Measurements from ENCODE around the gene IL22RA2. TPM values are rescaled to one million over a fixed set of nuclear protein-coding genes. Genes with fewer than 3 reads are reported as not detected.

IL22RA2 gene
- total and polyA plus RNA-seq, 7 experiments from 2014 or later: not detected

- peaks cover 0 to 9% (median 0%) of the 10 kb centered on the region in 7 donors for H3K4me1 Mint-ChIP-seq
- ChIA-PET POLR2A (no interaction called here), CTCF (no interaction called here)
- no peak overlapping the region for H3K27ac ChIP-seq (ENCODE audit: low read depth, low read length)
- intact Hi-C loops (cut with micrococcal nuclease): no loop called here
- peaks cover 0 to 19% (median under 1%) of the 10 kb centered on the region in 5 donors for H3K27me3 Mint-ChIP-seq
- no peaks in the 10 kb centered on the region for H3K36me3 ChIP-seq (ENCODE audit: control insufficient read depth in 2 of 3, insufficient read depth in 3 of 3, low read length in 3 of 3)
- H3K4me3 ChIP-seq (ENCODE audit: low read length): no peak overlapping the region
- no peak for DNase-seq
- no peak overlapping the region for H3K27ac Mint-ChIP-seq
- ATAC-seq: no peak
- no peak overlapping the region for H3K4me3 Mint-ChIP-seq
- no peaks in the 10 kb centered on the region for H3K4me1 ChIP-seq (ENCODE audit: control insufficient read depth in 2 of 2, insufficient read depth in 2 of 2, low read length in 2 of 2)
- peaks cover 0 to 28% (median 7%) of the 10 kb centered on the region in 11 donors for H3K9me3 Mint-ChIP-seq
- peaks cover 0 to 13% (median 0%) of the 10 kb centered on the region in 5 donors for H3K36me3 Mint-ChIP-seq
- H3K9me3 ChIP-seq (ENCODE audit: control insufficient read depth in 2 of 3, low read length in 3 of 3): peaks cover 0 to 4% (median 0%) of the 10 kb centered on the region in 3 experiments
- no peaks in the 10 kb centered on the region for H3K27me3 ChIP-seq (ENCODE audit: control insufficient read depth in 2 of 2, insufficient read depth in 2 of 2, low read length in 2 of 2)
Measured at GRCh38 chr6:137123078-137123477, 50.4 kb downstream of the IL22RA2 start.

GRCh38 chr6:137122612-137123011 lies 50.8 kb downstream of the IL22RA2 start:
- H3K4me1 Mint-ChIP-seq: peaks cover 0 to 9% (median 0%) of the 10 kb centered on the region in 7 donors
- peaks cover 0 to 33% (median 10%) of the 10 kb centered on the region in 11 donors for H3K9me3 Mint-ChIP-seq
- no peak overlapping the region for H3K4me3 Mint-ChIP-seq
- H3K27me3 ChIP-seq (ENCODE audit: control insufficient read depth in 2 of 2, insufficient read depth in 2 of 2, low read length in 2 of 2): no peaks in the 10 kb centered on the region
- no peak overlapping the region for H3K27ac ChIP-seq (ENCODE audit: low read depth, low read length)
- H3K36me3 Mint-ChIP-seq: peaks cover 0 to 13% (median 0%) of the 10 kb centered on the region in 5 donors
- peaks cover 0 to 15% (median 4%) of the 10 kb centered on the region in 5 donors for H3K27me3 Mint-ChIP-seq
- no peak overlapping the region for H3K4me3 ChIP-seq (ENCODE audit: low read length)
- no peaks in the 10 kb centered on the region for H3K4me1 ChIP-seq (ENCODE audit: control insufficient read depth in 2 of 2, insufficient read depth in 2 of 2, low read length in 2 of 2)
- no peak for DNase-seq
- H3K36me3 ChIP-seq (ENCODE audit: control insufficient read depth in 2 of 3, insufficient read depth in 3 of 3, low read length in 3 of 3): no peaks in the 10 kb centered on the region
- ATAC-seq: no peak
- ChIA-PET POLR2A (no interaction called here), CTCF (no interaction called here)
- peaks cover 0 to 4% (median 0%) of the 10 kb centered on the region in 3 experiments for H3K9me3 ChIP-seq (ENCODE audit: control insufficient read depth in 2 of 3, low read length in 3 of 3)
- no peak overlapping the region for H3K27ac Mint-ChIP-seq
- intact Hi-C loops (cut with micrococcal nuclease): no loop called here

GRCh38 chr6:137121401-137121997 lies 51.9 kb downstream of the IL22RA2 start:
- peaks cover 0 to 39% (median 10%) of the 10 kb centered on the region in 11 donors for H3K9me3 Mint-ChIP-seq
- H3K27me3 Mint-ChIP-seq: peaks cover 0 to 9% (median 3%) of the 10 kb centered on the region in 5 donors

GRCh38 chr6:137120748-137121147 lies 52.7 kb downstream of the IL22RA2 start:
- Histone ChIP-seq H3K36me3 (ENCODE audit: control insufficient read depth in 2 of 3, insufficient read depth in 3 of 3, low read length in 3 of 3) (no peaks in the 10 kb centered on the region), H3K9me3 (ENCODE audit: control insufficient read depth in 2 of 3, low read length in 3 of 3) (peaks cover 0 to 4% (median 0%) of the 10 kb centered on the region in 3 experiments), H3K27ac (ENCODE audit: low read depth, low read length) (no peak overlapping the region), H3K4me1 (ENCODE audit: control insufficient read depth in 2 of 2, insufficient read depth in 2 of 2, low read length in 2 of 2) (no peaks in the 10 kb centered on the region), H3K4me3 (ENCODE audit: low read length) (no peak overlapping the region), H3K27me3 (ENCODE audit: control insufficient read depth in 2 of 2, insufficient read depth in 2 of 2, low read length in 2 of 2) (no peaks in the 10 kb centered on the region)
- peaks cover 0 to 9% (median 0%) of the 10 kb centered on the region in 7 donors for H3K4me1 Mint-ChIP-seq
- H3K36me3 Mint-ChIP-seq: peaks cover 0 to 13% (median 0%) of the 10 kb centered on the region in 5 donors
- H3K27ac Mint-ChIP-seq: no peak overlapping the region
- ChIA-PET POLR2A (no interaction called here), CTCF (interaction anchor here (0.9 kb wide), 1 partner anchor 26 kb away, joined by 3 read pairs; no protein-coding TSS in a partner anchor)
- H3K27me3 Mint-ChIP-seq: peaks cover 0 to 12% (median 0%) of the 10 kb centered on the region in 5 donors
- H3K4me3 Mint-ChIP-seq: no peak overlapping the region
- no peak for ATAC-seq
- intact Hi-C loops (cut with micrococcal nuclease): no loop called here
- peaks cover 0 to 39% (median 8%) of the 10 kb centered on the region in 11 donors for H3K9me3 Mint-ChIP-seq
- no peak for DNase-seq

More at GRCh38 chr6:137121401-137121997, 51.9 kb downstream of the IL22RA2 start:
- ATAC-seq (no peak), DNase-seq (no peak)
- intact Hi-C loops (cut with micrococcal nuclease): no loop called here
- peaks cover 0 to 9% (median 0%) of the 10 kb centered on the region in 7 donors for H3K4me1 Mint-ChIP-seq
- Histone ChIP-seq H3K36me3 (ENCODE audit: control insufficient read depth in 2 of 3, insufficient read depth in 3 of 3, low read length in 3 of 3) (no peaks in the 10 kb centered on the region), H3K4me3 (ENCODE audit: low read length) (no peak overlapping the region), H3K9me3 (ENCODE audit: control insufficient read depth in 2 of 3, low read length in 3 of 3) (peaks cover 0 to 4% (median 0%) of the 10 kb centered on the region in 3 experiments), H3K27me3 (ENCODE audit: control insufficient read depth in 2 of 2, insufficient read depth in 2 of 2, low read length in 2 of 2) (no peaks in the 10 kb centered on the region), H3K4me1 (ENCODE audit: control insufficient read depth in 2 of 2, insufficient read depth in 2 of 2, low read length in 2 of 2) (no peaks in the 10 kb centered on the region), H3K27ac (ENCODE audit: low read depth, low read length) (no peak overlapping the region)
- H3K27ac Mint-ChIP-seq: peak overlapping the region in 1 of 9 donors; percentile 16
- H3K36me3 Mint-ChIP-seq: peaks cover 0 to 13% (median 0%) of the 10 kb centered on the region in 5 donors
- POLR2A ChIA-PET: no interaction called here
- CTCF ChIA-PET: interaction anchor here (0.9 kb wide), 1 partner anchor 27 kb away, joined by 3 read pairs; no protein-coding TSS in a partner anchor
- peak overlapping the region in 1 of 10 donors; percentile 16 for H3K4me3 Mint-ChIP-seq

- H3K9me3 ChIP-seq (ENCODE audit: control insufficient read depth in 2 of 3, low read length in 3 of 3): peaks cover 0 to 4% (median 0%) of the 10 kb centered on the region in 3 experiments
- H3K27me3 Mint-ChIP-seq: peaks cover 0 to 12% (median 0%) of the 10 kb centered on the region in 5 donors
- no peak overlapping the region for H3K4me3 ChIP-seq (ENCODE audit: low read length)
- peaks cover 0 to 39% (median 6%) of the 10 kb centered on the region in 11 donors for H3K9me3 Mint-ChIP-seq
- H3K27ac ChIP-seq (ENCODE audit: low read depth, low read length): no peak overlapping the region
- no peak for ATAC-seq
- H3K4me1 Mint-ChIP-seq: peaks cover 0 to 9% (median 0%) of the 10 kb centered on the region in 7 donors
- H3K27me3 ChIP-seq (ENCODE audit: control insufficient read depth in 2 of 2, insufficient read depth in 2 of 2, low read length in 2 of 2): no peaks in the 10 kb centered on the region
- no peak for DNase-seq
- H3K36me3 ChIP-seq (ENCODE audit: control insufficient read depth in 2 of 3, insufficient read depth in 3 of 3, low read length in 3 of 3): no peaks in the 10 kb centered on the region
- H3K4me1 ChIP-seq (ENCODE audit: control insufficient read depth in 2 of 2, insufficient read depth in 2 of 2, low read length in 2 of 2): no peaks in the 10 kb centered on the region
- H3K36me3 Mint-ChIP-seq: peaks cover 0 to 13% (median 0%) of the 10 kb centered on the region in 5 donors
- intact Hi-C loops (cut with micrococcal nuclease): no loop called here
- ChIA-PET POLR2A (no interaction called here), CTCF (no interaction called here)
- H3K4me3 Mint-ChIP-seq: no peak overlapping the region
- H3K27ac Mint-ChIP-seq: no peak overlapping the region
Measured at GRCh38 chr6:137119196-137120104, 54.0 kb downstream of the IL22RA2 start.

GRCh38 chr6:137117581-137117980 lies 55.9 kb downstream of the IL22RA2 start:
- Histone ChIP-seq H3K27ac (ENCODE audit: low read depth, low read length) (no peak overlapping the region), H3K27me3 (ENCODE audit: control insufficient read depth in 2 of 2, insufficient read depth in 2 of 2, low read length in 2 of 2) (no peaks in the 10 kb centered on the region), H3K4me1 (ENCODE audit: control insufficient read depth in 2 of 2, insufficient read depth in 2 of 2, low read length in 2 of 2) (no peaks in the 10 kb centered on the region), H3K9me3 (ENCODE audit: control insufficient read depth in 2 of 3, low read length in 3 of 3) (peaks cover 0 to 4% (median 0%) of the 10 kb centered on the region in 3 experiments), H3K36me3 (ENCODE audit: control insufficient read depth in 2 of 3, insufficient read depth in 3 of 3, low read length in 3 of 3) (no peaks in the 10 kb centered on the region), H3K4me3 (ENCODE audit: low read length) (no peak overlapping the region)
- Mint-ChIP-seq H3K9me3 (peaks cover 0 to 39% (median 5%) of the 10 kb centered on the region in 11 donors), H3K4me3 (no peak overlapping the region), H3K27ac (no peak overlapping the region), H3K36me3 (peaks cover 0 to 13% (median 0%) of the 10 kb centered on the region in 5 donors), H3K4me1 (peaks cover 0 to 9% (median 0%) of the 10 kb centered on the region in 7 donors), H3K27me3 (peaks cover 0 to 12% (median 0%) of the 10 kb centered on the region in 5 donors)
- ChIA-PET CTCF (no interaction called here), POLR2A (no interaction called here)
- no peak for ATAC-seq
- DNase-seq: no peak
- intact Hi-C loops (cut with micrococcal nuclease): no loop called here
